Osteocyte (in vitro differentiated cells): ENCODE data around the gene OLIG1. TPM values are rescaled to one million over a fixed set of nuclear protein-coding genes. Genes with fewer than 3 reads are reported as not detected.

Source experiments
- DNase-seq: peaks from one replicate; pipeline ENCODE4 v3.0.0; 2021; ENCODE audit warnings: mixed read lengths; ENCODE audit not compliant: unreplicated experiment; ENCODE audit errors: extremely low spot score
- H3K27ac Mint-ChIP-seq: one replicate; pipeline ENCODE4 v1.8.0; 2021; ENCODE audit warnings: mild to moderate bottlenecking, mixed read lengths; ENCODE audit not compliant: unreplicated experiment
- H3K27me3 Mint-ChIP-seq: one replicate; pipeline ENCODE4 v1.8.0; 2021; ENCODE audit warnings: mixed read lengths; ENCODE audit not compliant: unreplicated experiment
- H3K36me3 Mint-ChIP-seq: one replicate; pipeline ENCODE4 v1.8.0; 2021; ENCODE audit warnings: mixed read lengths; ENCODE audit not compliant: unreplicated experiment
- H3K4me1 Mint-ChIP-seq: one replicate; pipeline ENCODE4 v1.8.0; 2021; ENCODE audit warnings: mixed read lengths; ENCODE audit not compliant: unreplicated experiment
- H3K4me3 Mint-ChIP-seq: one replicate; pipeline ENCODE4 v1.8.0; 2021; ENCODE audit warnings: mild to moderate bottlenecking, moderate library complexity, mixed read lengths; ENCODE audit not compliant: unreplicated experiment
- H3K9me3 Mint-ChIP-seq: one replicate; pipeline ENCODE4 v1.8.0; 2021; ENCODE audit warnings: mixed read lengths; ENCODE audit not compliant: unreplicated experiment
- total RNA-seq: library from RNA; stranded (reverse); gene quantifications from 2 replicates; pipeline ENCODE4 v1.2.1, GENCODE V29; 2021
- TF ChIP-seq, protein P1 (sequence below): fragments of 200-600 bp; sonication (generic); IDR thresholded peaks from 2 replicates; pipeline ENCODE4 v1.5.0; 2021; ENCODE audit warnings: antibody characterized with exemption, mild to moderate bottlenecking, moderate library complexity

OLIG1 gene
- total RNA-seq, 1 donor from 2014 or later = not detected

DNA sequence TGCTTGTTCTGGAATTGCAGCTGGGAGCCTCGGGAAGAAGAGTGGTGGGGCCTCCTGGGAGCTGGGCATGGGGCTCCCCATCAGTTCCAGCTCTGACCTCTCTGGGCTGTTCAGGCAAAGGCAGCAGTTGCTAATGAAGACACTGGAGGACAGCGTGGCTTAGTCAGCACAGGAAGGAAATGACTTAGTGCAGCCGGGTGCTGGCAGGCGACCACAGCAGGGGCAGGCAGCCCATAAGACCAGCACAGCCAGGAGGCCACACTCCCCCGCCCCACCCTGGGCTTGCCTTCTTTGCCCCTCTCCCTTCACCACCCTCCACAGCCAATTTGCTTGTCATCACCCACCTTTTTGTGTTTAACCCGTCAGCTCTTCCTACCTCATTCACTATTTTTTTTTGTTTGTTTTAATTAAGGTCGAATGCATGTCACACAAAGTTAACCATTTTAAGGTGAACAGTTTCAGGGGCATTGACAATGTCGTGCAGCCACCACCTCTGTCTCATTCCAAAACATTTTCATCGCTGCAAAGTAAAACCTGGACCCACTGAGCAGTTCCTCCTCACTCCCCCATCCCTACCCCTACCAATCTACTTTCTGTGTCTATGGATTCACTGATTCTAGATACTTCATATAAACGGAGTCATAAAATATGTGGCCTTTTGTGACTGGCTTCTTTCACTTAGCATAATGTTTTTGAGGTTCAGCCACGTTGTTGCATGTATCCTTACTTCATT lies 33.3 kb upstream of the OLIG1 start:
- peaks cover 7% of the 10 kb centered on the region for H3K4me1 Mint-ChIP-seq
- H3K4me3 Mint-ChIP-seq = no peak overlapping the region
- H3K36me3 Mint-ChIP-seq = no peaks in the 10 kb centered on the region
- H3K27ac Mint-ChIP-seq = no peak overlapping the region
- H3K27me3 Mint-ChIP-seq = peaks cover 12% of the 10 kb centered on the region
- no peak for DNase-seq
- TF ChIP-seq, protein P1, sequence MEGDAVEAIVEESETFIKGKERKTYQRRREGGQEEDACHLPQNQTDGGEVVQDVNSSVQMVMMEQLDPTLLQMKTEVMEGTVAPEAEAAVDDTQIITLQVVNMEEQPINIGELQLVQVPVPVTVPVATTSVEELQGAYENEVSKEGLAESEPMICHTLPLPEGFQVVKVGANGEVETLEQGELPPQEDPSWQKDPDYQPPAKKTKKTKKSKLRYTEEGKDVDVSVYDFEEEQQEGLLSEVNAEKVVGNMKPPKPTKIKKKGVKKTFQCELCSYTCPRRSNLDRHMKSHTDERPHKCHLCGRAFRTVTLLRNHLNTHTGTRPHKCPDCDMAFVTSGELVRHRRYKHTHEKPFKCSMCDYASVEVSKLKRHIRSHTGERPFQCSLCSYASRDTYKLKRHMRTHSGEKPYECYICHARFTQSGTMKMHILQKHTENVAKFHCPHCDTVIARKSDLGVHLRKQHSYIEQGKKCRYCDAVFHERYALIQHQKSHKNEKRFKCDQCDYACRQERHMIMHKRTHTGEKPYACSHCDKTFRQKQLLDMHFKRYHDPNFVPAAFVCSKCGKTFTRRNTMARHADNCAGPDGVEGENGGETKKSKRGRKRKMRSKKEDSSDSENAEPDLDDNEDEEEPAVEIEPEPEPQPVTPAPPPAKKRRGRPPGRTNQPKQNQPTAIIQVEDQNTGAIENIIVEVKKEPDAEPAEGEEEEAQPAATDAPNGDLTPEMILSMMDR = no peak
- no peaks in the 10 kb centered on the region for H3K9me3 Mint-ChIP-seq

- Mint-ChIP-seq H3K9me3 (no peaks in the 10 kb centered on the region), H3K4me3 (no peak overlapping the region), H3K4me1 (peaks cover 7% of the 10 kb centered on the region), H3K36me3 (no peaks in the 10 kb centered on the region), H3K27me3 (peaks cover 7% of the 10 kb centered on the region), H3K27ac (no peak overlapping the region)
- no peak for DNase-seq
- TF ChIP-seq, protein P1 = no peak
Measured at GRCh38 chr21:33037501-33037900, 32.4 kb upstream of the OLIG1 start.

GRCh38 chr21:33039536-33039935 lies 30.4 kb upstream of the OLIG1 start:
- TF ChIP-seq, protein P1 = no peak
- Mint-ChIP-seq H3K9me3 (no peaks in the 10 kb centered on the region), H3K27me3 (peaks cover 8% of the 10 kb centered on the region), H3K4me3 (no peak overlapping the region), H3K27ac (no peak overlapping the region), H3K36me3 (no peaks in the 10 kb centered on the region), H3K4me1 (peaks cover 13% of the 10 kb centered on the region)
- no peak for DNase-seq

DNA sequence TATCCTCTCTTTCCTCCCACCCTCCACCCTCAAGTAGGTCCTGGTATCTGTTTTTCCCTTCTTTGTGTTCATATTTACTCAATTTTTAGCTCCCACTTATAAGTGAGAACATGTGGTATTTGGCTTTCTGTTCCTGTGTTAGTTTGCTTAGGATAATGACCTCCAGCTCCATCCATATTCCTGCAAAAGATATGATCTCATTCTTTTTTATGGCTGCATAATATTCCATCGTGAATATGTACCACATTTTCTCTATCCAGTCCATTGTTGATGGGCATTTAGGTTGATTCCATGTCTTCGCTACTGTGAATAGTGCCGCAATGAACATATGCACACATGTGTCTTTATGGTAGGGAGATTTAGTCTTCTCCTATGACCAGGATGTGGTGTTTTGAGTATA lies 29.7 kb upstream of the OLIG1 start:
- Mint-ChIP-seq H3K36me3 (no peaks in the 10 kb centered on the region), H3K27ac (no peak overlapping the region), H3K4me1 (peaks cover 13% of the 10 kb centered on the region), H3K27me3 (peaks cover 8% of the 10 kb centered on the region), H3K9me3 (no peaks in the 10 kb centered on the region), H3K4me3 (no peak overlapping the region)
- TF ChIP-seq, protein P1 = no peak
- no peak for DNase-seq

GRCh38 chr21:33041981-33042380 lies 28.0 kb upstream of the OLIG1 start:
- TF ChIP-seq, protein P1 = no peak
- H3K27ac Mint-ChIP-seq = no peak overlapping the region
- peaks cover 21% of the 10 kb centered on the region for H3K27me3 Mint-ChIP-seq
- no peak overlapping the region for H3K4me3 Mint-ChIP-seq
- H3K36me3 Mint-ChIP-seq = no peaks in the 10 kb centered on the region
- H3K4me1 Mint-ChIP-seq = peaks cover 6% of the 10 kb centered on the region
- DNase-seq = no peak
- no peaks in the 10 kb centered on the region for H3K9me3 Mint-ChIP-seq
